Hepatic stellate cell (primary cell): Measurements from ENCODE around the gene TBX4.

Source experiments
- DNase-seq: peaks from one replicate; pipeline ENCODE4 v3.0.0; 2011; ENCODE audit warnings: low spot score

Gene TBX4

GRCh38 chr17:61412860-61413660 is 39.2 kb upstream of the TBX4 start:
- no peak for DNase-seq

DNA sequence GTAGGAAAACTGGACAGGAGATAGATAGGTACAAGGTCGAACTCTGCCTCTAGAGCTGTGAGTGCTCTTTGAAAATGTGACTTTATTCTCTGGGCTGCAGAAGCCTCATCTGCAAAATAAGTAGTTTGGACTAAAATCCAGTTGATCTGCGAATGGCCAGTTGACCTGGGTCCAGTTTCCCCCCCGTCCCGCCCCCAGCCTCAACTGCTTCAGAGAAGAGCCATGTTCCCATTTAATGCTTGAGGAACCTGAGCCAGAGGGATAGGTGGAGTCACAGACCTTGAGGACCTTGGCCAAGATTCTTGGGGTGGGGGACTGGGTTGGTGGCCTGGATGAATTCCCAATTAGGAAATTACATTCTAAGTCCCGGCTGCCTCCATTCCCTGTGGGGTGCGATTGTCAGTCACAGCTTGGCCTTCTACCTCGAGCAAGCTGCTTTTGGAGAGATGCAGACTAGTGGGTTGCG is 38.5 kb upstream of the TBX4 start:
- DNase-seq = no peak

- peak; percentile 65 for DNase-seq
Observed at GRCh38 chr17:61414141-61414935, 37.9 kb upstream of the TBX4 start.

GRCh38 chr17:61414936-61415251 is 37.3 kb upstream of the TBX4 start:
- no peak for DNase-seq

- DNase-seq = peak; percentile 57
Observed at GRCh38 chr17:61415374-61416210, 36.6 kb upstream of the TBX4 start.

GRCh38 chr17:61416211-61416539 is 36.0 kb upstream of the TBX4 start:
- no peak for DNase-seq

- DNase-seq = peak; percentile 91
Observed at GRCh38 chr17:61416540-61417363, 35.5 kb upstream of the TBX4 start.

- DNase-seq = no peak
Observed at GRCh38 chr17:61418449-61418848, 33.8 kb upstream of the TBX4 start.

DNA sequence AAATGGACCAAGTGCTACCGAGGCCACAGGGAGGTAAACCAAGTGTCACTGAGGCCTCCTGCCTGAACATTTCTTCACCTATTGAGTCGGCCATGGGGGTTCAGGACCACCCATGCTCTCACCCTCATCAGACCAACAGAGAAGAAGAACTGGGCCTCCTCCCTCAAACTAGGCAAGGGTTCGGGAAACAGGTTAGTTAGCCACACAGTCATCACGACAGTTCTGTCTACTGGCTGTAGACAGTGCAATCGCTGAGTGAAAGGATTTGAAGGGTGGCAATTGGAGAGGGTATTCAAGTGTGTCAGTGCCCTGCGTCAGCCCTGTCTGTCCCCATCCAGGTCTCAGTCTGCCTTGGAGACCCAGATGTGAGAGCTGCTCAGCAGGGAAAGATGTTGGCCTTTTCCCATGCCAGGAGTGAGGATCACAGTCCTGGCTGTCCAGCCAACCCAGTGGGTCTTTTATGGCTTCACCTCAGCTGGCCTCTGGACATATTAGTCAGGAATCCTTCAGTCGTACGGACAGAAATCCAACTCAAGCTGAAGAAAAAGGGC is 32.7 kb upstream of the TBX4 start:
- no peak for DNase-seq

GRCh38 chr17:61420052-61420451 is 32.2 kb upstream of the TBX4 start:
- no peak for DNase-seq

GRCh38 chr17:61420745-61421398 is 31.4 kb upstream of the TBX4 start:
- DNase-seq = no peak

- no peak for DNase-seq
Observed at GRCh38 chr17:61421460-61421859, 30.8 kb upstream of the TBX4 start.

- DNase-seq = no peak
Observed at GRCh38 chr17:61422116-61422799, 30.0 kb upstream of the TBX4 start.

GRCh38 chr17:61422869-61423268 is 29.4 kb upstream of the TBX4 start:
- DNase-seq = no peak

DNA sequence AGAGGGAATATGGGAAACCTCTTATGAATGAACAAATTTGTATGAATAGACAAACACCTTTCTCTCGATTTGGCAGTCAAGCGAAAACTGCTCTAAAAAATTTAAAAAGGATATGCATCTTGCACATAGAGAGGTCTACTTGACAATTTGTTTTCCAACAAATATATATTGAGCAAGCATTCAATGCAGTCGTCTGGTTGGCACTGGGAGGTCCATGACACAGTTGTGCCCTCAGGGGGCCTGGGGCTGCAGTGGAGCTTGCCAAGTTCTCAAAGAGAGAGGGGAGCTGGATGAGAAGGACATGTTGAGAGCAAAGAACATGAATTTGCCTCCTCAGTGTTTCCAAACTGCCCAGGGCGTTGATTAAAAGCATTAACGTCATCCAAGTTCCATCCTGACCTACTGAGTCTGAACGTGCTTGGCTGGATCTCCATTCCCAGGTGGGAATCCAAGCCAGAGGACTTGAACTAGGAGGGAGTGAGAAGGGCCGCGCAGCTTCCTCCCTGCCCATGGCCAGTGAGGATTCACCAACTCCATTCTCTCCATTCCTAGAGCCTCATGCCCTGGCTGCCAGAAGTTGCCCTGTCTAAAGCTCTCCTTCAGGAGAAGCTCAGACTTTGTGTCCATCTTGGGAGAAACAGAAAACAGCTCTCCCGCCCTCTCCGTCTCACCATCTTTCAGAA is 28.1 kb upstream of the TBX4 start:
- DNase-seq = no peak

GRCh38 chr17:61425682-61426481 is 26.3 kb upstream of the TBX4 start:
- no peak for DNase-seq

- DNase-seq = no peak
Observed at GRCh38 chr17:61426482-61427304, 25.5 kb upstream of the TBX4 start.

GRCh38 chr17:61427567-61427966 is 24.7 kb upstream of the TBX4 start:
- no peak for DNase-seq
